GM18526 (cell line): ENCODE data around the gene PPP6R2.

Source experiments
- POLR2A ChIP-seq: IDR thresholded peaks from 3 replicates; pipeline ENCODE4 v1.6.1; 2011; ENCODE audit not compliant: insufficient read length; ENCODE audit errors: extremely low read depth

Gene PPP6R2

GRCh38 chr22:50346470-50346869, 3.3 kb downstream of the PPP6R2 start:
- TF ChIP-seq POLR2A: no peak

- TF ChIP-seq POLR2A: no peak
Measured at GRCh38 chr22:50347157-50347556, 4.0 kb downstream of the PPP6R2 start.

- no peak for TF ChIP-seq POLR2A
Measured at GRCh38 chr22:50348058-50348457, 4.9 kb downstream of the PPP6R2 start.

GRCh38 chr22:50356186-50356585, 13.1 kb downstream of the PPP6R2 start:
- TF ChIP-seq POLR2A: no peak

- no peak for TF ChIP-seq POLR2A
Measured at GRCh38 chr22:50357222-50357621, 14.1 kb downstream of the PPP6R2 start.

- no peak for TF ChIP-seq POLR2A
Measured at GRCh38 chr22:50357756-50358155, 14.6 kb downstream of the PPP6R2 start.

- no peak for TF ChIP-seq POLR2A
Measured at GRCh38 chr22:50360578-50360977, 17.5 kb downstream of the PPP6R2 start.

GRCh38 chr22:50361222-50361621, 18.1 kb downstream of the PPP6R2 start:
- TF ChIP-seq POLR2A: no peak

GRCh38 chr22:50361688-50362087, 18.6 kb downstream of the PPP6R2 start:
- TF ChIP-seq POLR2A: no peak

GRCh38 chr22:50363166-50363802, 20.2 kb downstream of the PPP6R2 start:
- TF ChIP-seq POLR2A: no peak

- no peak for TF ChIP-seq POLR2A
Measured at GRCh38 chr22:50367778-50368500, 24.8 kb downstream of the PPP6R2 start.

- no peak for TF ChIP-seq POLR2A
Measured at GRCh38 chr22:50371101-50371648, 28.0 kb downstream of the PPP6R2 start.

GRCh38 chr22:50376085-50376651, 33.0 kb downstream of the PPP6R2 start:
- TF ChIP-seq POLR2A: no peak

GRCh38 chr22:50396751-50397370, 53.7 kb downstream of the PPP6R2 start:
- no peak for TF ChIP-seq POLR2A

- TF ChIP-seq POLR2A: no peak
Measured at GRCh38 chr22:50398831-50399648, 55.9 kb downstream of the PPP6R2 start.

- TF ChIP-seq POLR2A: no peak
Measured at GRCh38 chr22:50399751-50400331, 56.7 kb downstream of the PPP6R2 start.
